ENCODE results near the gene DPP6.
"Not testable (repeated sequence)": the region's sequence is repeated elsewhere in the genome, so short reads cannot be mapped to it uniquely, and the experiment has no call there.

DPP6 gene

GRCh38 chr7:154656618-154657017 is 604.4 kb downstream of the DPP6 start:
- no peak for DNase-seq (ENCODE audit: low read depth)

- DNase-seq (ENCODE audit: low read depth) = no peak
Measured at GRCh38 chr7:154666768-154667167, 614.6 kb downstream of the DPP6 start.

DNA sequence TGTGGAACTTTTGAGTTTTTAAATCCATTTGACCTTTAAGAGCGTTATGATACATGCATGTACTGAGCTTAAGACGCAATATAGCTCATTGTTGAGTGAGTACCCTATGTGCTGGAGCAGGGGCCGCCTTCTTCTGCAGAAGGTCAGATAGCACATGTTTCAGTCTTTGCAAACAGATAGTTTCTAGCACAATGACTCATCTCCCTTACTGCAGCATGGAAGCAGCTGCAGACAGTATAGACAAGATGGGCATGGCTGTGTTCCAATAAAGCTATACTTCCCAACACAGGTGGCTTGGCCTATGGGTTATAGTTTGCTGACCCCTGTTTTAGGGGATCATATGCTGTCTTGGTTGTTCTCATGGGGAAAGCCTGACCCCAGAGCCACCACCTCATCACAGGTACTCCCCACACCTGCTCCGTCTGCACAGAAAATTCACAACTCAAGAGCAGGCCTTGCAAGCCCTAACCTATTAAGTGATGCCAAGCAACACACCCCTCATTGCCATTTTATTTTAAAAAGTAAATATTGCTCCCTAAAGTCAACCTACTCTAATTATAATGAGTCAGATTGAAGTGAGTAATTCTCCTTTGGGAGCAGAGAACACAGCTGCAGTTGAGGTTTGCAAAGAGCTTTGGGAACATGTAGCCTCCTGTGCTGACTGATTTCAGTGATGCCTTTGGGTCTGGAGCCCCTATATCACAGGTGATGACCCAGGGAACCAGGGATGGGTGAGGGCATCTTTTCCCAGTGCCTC is 620.6 kb downstream of the DPP6 start:
- DNase-seq (ENCODE audit: low read depth) = no peak

DNA sequence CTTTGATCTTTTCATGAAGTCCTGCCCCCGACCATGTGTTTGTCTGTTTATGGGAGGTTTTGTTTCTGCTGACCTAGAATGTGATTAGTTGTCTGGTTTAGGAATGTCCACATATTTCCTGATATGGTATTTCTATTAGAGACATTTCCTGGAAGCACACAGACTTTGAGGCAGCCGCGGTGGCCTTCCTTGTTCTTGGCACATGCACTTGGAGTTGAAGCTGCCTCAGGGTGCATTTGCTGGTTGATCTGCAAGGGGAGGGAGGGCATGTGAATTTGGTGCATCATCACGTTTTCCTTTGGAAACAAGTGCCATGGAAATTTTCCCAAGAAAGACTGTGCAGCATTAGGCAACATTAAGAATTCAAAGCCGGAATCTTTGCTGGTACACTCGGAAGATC is 622.0 kb downstream of the DPP6 start:
- DNase-seq (ENCODE audit: low read depth) = no peak

GRCh38 chr7:154675560-154675959 is 623.4 kb downstream of the DPP6 start:
- no peak for DNase-seq (ENCODE audit: low read depth)

DNA sequence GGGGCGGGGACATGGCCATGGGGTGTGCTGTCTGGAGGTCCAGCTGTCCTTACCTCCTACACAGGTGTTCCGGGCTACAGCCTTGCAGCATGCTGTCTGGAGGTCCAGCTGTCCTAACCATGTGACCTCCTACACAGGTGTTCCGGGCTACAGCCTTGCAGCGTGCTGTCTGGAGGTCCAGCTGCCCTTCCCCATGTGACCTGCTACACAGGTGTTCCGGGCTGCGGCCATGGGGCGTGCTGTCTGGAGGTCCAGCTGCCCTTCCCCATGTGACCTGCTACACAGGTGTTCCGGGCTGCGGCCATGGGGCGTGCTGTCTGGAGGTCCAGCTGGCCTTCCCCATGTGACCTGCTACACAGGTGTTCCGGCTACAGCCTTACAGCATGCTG is 623.8 kb downstream of the DPP6 start:
- DNase-seq (ENCODE audit: low read depth) = not testable (repeated sequence)

DNA sequence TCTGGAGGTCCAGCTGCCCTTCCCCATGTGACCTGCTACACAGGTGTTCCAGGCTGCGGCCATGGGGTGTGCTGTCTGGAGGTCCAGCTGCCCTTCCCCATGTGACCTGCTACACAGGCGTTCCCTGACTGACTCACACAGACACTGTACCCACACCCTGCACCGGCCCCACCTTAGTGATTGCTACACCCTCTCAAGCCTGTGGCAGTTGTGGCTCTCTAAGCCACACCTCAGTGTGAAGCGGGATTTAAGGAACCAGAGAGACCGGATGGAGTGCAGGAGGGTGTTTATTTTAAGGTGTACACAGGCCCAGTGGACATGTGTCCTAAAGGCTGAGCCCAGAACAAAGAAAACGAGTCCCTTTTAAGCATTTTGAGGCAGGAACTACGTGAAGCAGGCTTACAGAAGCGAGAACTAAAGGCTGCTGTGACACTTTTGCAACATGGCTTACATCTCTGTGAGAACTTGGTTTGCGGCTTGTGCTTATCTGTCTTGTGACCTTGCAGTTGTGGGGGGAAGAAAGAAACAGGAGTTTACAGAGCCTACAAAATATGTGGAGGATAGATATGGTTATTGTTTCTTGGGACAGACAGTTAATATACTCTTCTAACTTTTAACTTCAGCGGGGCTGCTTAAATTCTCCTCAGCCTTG is 624.4 kb downstream of the DPP6 start:
- DNase-seq (ENCODE audit: low read depth) = no peak

GRCh38 chr7:154677454-154677853 is 625.3 kb downstream of the DPP6 start:
- DNase-seq (ENCODE audit: low read depth) = no peak

- DNase-seq (ENCODE audit: low read depth) = not testable (repeated sequence)
Measured at GRCh38 chr7:154678001-154678550, 625.9 kb downstream of the DPP6 start.

DNA sequence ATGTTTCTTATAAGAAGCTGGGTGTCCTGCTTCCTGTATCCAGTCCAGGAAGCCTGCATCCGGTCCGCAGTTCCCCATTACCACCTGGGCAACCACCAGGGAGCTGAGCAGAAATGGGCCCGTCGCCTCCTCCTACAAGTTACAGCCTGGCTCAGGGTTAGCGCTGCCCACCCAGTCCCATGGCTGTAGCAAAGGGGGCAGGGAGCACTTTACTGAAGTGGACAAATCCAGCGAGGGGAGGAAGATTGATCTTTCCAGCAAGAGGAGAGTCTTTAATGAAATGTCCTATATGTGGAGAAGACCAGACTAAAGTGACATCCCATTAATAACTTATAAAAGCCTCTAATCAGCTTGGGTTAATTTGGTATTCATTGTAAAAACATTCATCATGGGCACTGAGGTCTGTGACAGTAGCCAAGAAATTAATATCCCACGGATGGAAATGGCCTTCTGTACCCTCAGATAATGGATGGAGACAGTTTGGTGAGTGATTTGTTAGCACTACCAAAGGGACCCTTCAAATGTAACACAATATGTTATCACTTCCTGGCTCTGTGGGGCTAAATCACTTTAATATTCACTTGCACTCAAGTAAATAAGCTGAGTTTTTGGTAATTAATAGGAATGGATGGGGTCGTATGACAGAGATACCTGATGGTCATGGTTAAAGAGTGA is 627.3 kb downstream of the DPP6 start:
- DNase-seq (ENCODE audit: low read depth) = no peak

- DNase-seq (ENCODE audit: low read depth) = no peak
Measured at GRCh38 chr7:154680894-154681659, 628.9 kb downstream of the DPP6 start.

- DNase-seq (ENCODE audit: low read depth) = no peak
Measured at GRCh38 chr7:154682003-154682402, 629.8 kb downstream of the DPP6 start.

DNA sequence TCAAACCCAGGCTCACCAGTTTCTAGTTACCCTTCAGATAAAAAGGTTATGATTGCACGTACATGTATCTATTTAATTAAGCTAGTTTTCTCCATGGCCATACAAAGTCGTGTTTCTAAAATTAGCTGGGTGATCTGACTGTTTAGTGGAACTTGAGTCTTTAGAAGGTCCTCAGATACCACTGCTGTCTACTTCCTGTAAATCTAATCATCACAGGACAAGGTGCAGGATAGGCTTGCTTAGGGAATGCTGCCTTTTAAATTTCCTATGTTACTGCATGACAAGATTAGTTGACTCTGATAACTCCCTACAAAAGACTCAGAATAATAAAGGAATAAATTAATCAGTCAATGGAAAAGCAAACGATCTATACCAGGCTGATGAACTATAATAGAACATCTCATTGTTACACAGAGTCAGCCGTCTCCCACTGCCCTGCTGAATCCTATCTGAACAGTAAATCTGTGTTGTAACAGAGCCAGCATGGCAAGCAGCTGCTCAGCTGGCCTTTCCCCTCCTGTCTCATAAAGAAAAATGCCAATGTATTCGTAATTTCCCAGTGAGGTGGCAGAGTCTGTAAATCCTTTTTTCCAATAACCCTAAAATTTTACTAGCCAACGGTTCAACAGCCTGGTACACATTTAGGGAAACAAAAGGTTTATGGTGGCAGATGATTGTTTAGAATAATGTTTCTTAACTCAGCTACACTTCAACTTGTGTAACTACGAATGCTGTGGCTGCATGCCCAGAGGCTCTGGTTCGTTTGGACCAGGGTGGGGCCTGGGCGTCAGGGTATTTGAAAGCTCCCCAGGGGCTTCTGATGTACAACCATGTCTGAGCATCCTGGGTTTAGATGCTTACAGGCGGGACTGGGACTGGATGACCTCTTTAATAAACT is 632.7 kb downstream of the DPP6 start:
- no peak for DNase-seq (ENCODE audit: low read depth)

DNA sequence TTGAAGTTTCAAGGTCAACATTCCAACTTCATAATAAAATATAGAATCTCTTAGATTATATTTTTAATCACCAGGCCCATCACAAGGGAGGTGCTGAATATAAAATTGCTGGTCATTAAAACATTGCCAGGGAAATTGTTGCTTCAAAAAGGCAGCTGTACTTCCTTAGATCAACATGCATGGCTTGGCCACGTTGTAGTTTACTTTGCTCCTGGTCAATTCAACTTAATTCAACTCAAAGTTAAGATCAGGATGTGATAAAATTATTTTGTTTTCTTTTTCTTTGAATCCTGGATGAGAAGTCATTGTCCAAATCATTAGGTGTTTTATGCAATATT is 633.3 kb downstream of the DPP6 start:
- DNase-seq (ENCODE audit: low read depth) = no peak

- no peak for DNase-seq (ENCODE audit: low read depth)
Measured at GRCh38 chr7:154686305-154686704, 634.1 kb downstream of the DPP6 start.

- no peak for DNase-seq (ENCODE audit: low read depth)
Measured at GRCh38 chr7:154688952-154689351, 636.8 kb downstream of the DPP6 start.

- no peak for DNase-seq (ENCODE audit: low read depth)
Measured at GRCh38 chr7:154690411-154690810, 638.2 kb downstream of the DPP6 start.

DNA sequence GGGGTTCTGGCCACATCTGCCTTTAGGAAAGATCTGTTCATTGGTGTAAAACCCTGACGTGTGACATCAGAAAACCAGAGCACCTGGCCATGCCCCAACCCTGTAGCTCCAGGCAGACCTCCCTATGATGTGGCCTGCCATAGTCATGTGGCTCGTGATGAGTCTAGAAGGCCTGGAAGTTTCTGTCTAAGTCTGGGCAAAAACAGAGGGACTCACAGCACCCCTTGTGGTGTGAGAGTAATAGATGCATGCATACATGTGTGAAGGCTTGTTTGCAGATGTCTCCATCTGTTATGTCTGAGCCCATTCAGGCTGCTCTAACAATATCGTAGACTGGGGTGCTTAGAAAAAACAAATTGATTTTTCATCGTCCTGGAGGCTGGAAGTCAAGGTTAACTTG is 641.5 kb downstream of the DPP6 start:
- no peak for DNase-seq (ENCODE audit: low read depth)

DNA sequence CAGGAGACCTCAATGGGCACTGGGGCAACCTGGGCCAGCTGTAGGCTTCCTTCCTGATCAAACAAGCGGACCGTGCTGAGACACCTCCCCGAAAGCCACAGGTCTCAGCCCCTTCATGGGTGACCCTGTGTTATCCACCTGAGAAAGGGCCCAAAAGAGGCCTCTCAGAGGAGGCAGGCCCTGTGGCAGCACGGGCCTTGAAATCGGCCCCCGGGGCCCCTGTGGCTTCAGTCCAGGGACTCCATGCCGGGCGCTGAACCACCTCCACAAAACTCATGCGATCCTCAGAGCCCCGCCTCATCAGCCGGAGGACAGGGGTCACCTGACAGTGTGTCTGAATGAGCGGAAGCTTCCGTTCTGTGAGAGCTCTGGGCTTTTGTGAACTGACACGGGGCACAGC is 643.6 kb downstream of the DPP6 start:
- no peak for DNase-seq (ENCODE audit: low read depth)

DNA sequence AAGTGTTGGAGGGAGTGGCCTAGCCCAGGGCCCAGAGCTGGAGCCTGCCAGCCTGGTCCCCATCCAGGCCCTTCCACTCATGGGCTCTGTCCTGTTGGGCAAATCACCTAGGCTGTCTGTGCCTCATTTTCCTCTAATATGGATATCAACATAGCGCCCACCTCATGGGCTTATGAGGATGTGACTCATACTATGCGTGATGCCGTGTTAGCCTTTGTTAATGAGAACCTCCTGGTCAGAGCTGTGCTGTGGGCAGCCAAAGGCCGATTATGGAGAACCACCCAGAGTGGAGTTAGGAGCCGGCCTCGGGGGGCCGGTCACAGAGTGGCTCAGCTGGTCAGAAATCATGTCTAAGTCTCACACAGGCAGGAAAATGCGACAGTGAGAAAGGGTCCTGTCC is 644.4 kb downstream of the DPP6 start:
- DNase-seq (ENCODE audit: low read depth) = no peak

DNA sequence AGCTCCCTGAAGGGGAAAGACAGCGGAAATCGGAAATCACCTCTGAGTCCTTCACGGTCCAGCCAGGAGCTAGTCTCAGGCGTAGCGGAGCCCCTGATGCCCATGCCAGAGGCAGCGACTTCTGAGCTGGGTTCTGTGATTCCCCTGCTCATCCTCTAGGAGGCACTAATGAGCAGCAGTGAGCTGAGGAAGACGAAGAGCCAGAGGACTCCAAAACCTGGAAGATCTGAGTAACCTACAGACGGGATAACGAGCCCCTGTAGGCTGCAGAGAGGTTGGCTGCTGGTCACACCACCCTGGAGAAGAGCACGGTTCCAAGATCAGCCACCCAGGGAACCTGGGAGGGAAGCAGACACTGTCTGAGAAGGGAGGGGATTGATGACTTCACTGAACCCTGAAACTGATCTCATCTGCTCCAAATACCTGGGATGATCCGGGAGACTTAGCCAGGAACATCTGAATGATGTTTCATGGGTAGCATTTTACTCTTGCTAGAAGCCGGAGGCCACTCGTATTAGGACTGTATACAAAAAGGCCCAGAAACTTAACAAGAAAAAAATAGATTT is 646.6 kb downstream of the DPP6 start:
- no peak for DNase-seq (ENCODE audit: low read depth)

Measured in amniotic epithelial cell (primary cell).